Liver (tissue), 3 donors: ENCODE results near the gene TBC1D26.
"Not testable (repeated sequence)": the region's sequence is repeated elsewhere in the genome, so short reads cannot be mapped to it uniquely, and the experiment has no call there.

ENCODE experiments used
- ATF3 ChIP-seq: IDR thresholded peaks from 2 replicates; pipeline ENCODE4 v1.6.1; 2016; ENCODE audit warnings: antibody characterized with exemption
- CTCF ChIP-seq: fragments of 150-350 bp; IDR thresholded peaks from 2 replicates; pipeline ENCODE4 v1.5.1; 2017; ENCODE audit warnings: improper control_type of control experiment, low read depth, low read length; ENCODE audit not compliant: missing input control
- EGR1 ChIP-seq, 2 donors: IDR thresholded peaks; 2 replicates each; pipeline ENCODE4 v1.6.1; 2016 to 2018; ENCODE audit warnings: antibody characterized with exemption in 2 of 2, low read depth in 2 of 2
- REST ChIP-seq: IDR thresholded peaks from 2 replicates; pipeline ENCODE4 v1.6.1; 2016; ENCODE audit warnings: antibody characterized with exemption, mild to moderate bottlenecking
- TAF1 ChIP-seq: conservative IDR thresholded peaks from 2 replicates; pipeline ENCODE4 v1.6.1; 2016; ENCODE audit warnings: antibody characterized with exemption, mild to moderate bottlenecking
- donor health status: healthy.
- donor health status: healthy.

GRCh38 chr17:15699413-15699924 lies 32.6 kb upstream of the TBC1D26 start, which contains the start of gene ZNF286A:
- not testable (repeated sequence) for TF ChIP-seq REST; CTCF; EGR1 (IDR thresholded peaks at IDR 0.05; ENCODE audit: low read depth in 2 of 2); ATF3; TAF1
